ENCODE measurements around the gene INTS2. TPM values are rescaled to one million over a fixed set of nuclear protein-coding genes. Genes with fewer than 3 reads are reported as not detected.

Gene INTS2
- total RNA-seq, 4 donors from 2014 or later = 3.3 to 12.0 (median 6.1) TPM

GRCh38 chr17:61834610-61835009, 93.2 kb downstream of the INTS2 start:
- Histone ChIP-seq H3K4me1 (no peaks in the 10 kb centered on the region), H3K4me3 (no peak overlapping the region), H3K36me3 (no peaks in the 10 kb centered on the region), H3K27me3 (no peaks in the 10 kb centered on the region), H3K27ac (no peak overlapping the region), H3K9me3 (no peaks in the 10 kb centered on the region)
- no peak for TF ChIP-seq POLR2A (IDR thresholded peaks at IDR 0.05)
- no peak for TF ChIP-seq CTCF (IDR thresholded peaks at IDR 0.05 in 4 of 5, conservative IDR thresholded peaks at IDR 0.05 in 1 of 5)
- intact Hi-C loops (cut with DNase I; ENCODE audit: low total_unique reads) = no loop called here
- in situ Hi-C loops (cut with MboI; ENCODE audit: low sequenced_read_pairs in 4 of 4) = loop anchor here (10.0 to 25.0 kb wide), 3 partner anchors 397 to 1122 kb away; no protein-coding TSS in a partner anchor
- no peak for DNase-seq
- ATAC-seq = no peak

GRCh38 chr17:61833536-61834193, 94.1 kb downstream of the INTS2 start:
- H3K9me3 ChIP-seq = no peaks in the 10 kb centered on the region
- intact Hi-C loops (cut with DNase I; ENCODE audit: low total_unique reads) (no loop called here), in situ Hi-C loops (cut with MboI; ENCODE audit: low sequenced_read_pairs in 4 of 4) (loop anchor here (10.0 to 25.0 kb wide), 3 partner anchors 396 to 1121 kb away; no protein-coding TSS in a partner anchor)
- H3K4me1 ChIP-seq = no peaks in the 10 kb centered on the region
- no peak for TF ChIP-seq CTCF (IDR thresholded peaks at IDR 0.05 in 4 of 5, conservative IDR thresholded peaks at IDR 0.05 in 1 of 5)
- TF ChIP-seq POLR2A (IDR thresholded peaks at IDR 0.05) = no peak
- H3K4me3 ChIP-seq = no peak overlapping the region
- no peak for DNase-seq
- ATAC-seq = no peak
- no peak overlapping the region for H3K27ac ChIP-seq
- no peaks in the 10 kb centered on the region for H3K36me3 ChIP-seq
- H3K27me3 ChIP-seq = no peaks in the 10 kb centered on the region

DNA sequence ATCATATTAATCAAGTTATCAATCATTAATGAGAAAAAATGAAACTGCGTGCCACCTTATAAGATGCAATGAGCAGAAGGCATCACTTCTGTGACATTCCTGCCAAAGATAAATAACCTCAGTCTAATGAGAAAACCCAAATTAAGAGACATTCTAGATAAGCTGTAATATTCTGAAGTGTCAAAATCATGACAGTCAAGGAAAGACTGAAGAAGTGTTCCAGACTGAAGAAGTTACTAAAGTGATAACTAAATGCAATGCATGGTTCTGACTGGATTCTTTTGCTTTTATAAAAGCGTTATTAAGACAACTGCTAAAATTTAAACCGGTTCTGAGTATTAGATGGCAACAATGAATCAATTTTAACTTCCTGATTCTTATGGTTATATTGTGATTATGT, 95.3 kb downstream of the INTS2 start:
- in situ Hi-C loops (cut with MboI; ENCODE audit: low sequenced_read_pairs in 4 of 4) (loop anchor here (10.0 to 25.0 kb wide), 3 partner anchors 395 to 1120 kb away; no protein-coding TSS in a partner anchor), intact Hi-C loops (cut with DNase I; ENCODE audit: low total_unique reads) (no loop called here)
- H3K27ac ChIP-seq = no peak overlapping the region
- H3K4me1 ChIP-seq = no peaks in the 10 kb centered on the region
- ATAC-seq (no peak), DNase-seq (no peak)
- no peaks in the 10 kb centered on the region for H3K36me3 ChIP-seq
- no peaks in the 10 kb centered on the region for H3K9me3 ChIP-seq
- no peak overlapping the region for H3K4me3 ChIP-seq
- no peaks in the 10 kb centered on the region for H3K27me3 ChIP-seq
- TF ChIP-seq CTCF (IDR thresholded peaks at IDR 0.05 in 4 of 5, conservative IDR thresholded peaks at IDR 0.05 in 1 of 5) (no peak), POLR2A (IDR thresholded peaks at IDR 0.05) (no peak)

GRCh38 chr17:61831099-61831498, 96.7 kb downstream of the INTS2 start:
- H3K4me1 ChIP-seq = no peaks in the 10 kb centered on the region
- H3K36me3 ChIP-seq = no peaks in the 10 kb centered on the region
- H3K9me3 ChIP-seq = no peaks in the 10 kb centered on the region
- in situ Hi-C loops (cut with MboI; ENCODE audit: low sequenced_read_pairs in 4 of 4) = loop anchor here (10.0 to 25.0 kb wide), 3 partner anchors 394 to 1119 kb away; no protein-coding TSS in a partner anchor
- H3K4me3 ChIP-seq = no peak overlapping the region
- H3K27ac ChIP-seq = no peak overlapping the region
- DNase-seq (no peak), ATAC-seq (no peak)
- intact Hi-C loops (cut with DNase I; ENCODE audit: low total_unique reads) = no loop called here
- TF ChIP-seq POLR2A (IDR thresholded peaks at IDR 0.05) = no peak
- no peak for TF ChIP-seq CTCF (IDR thresholded peaks at IDR 0.05 in 4 of 5, conservative IDR thresholded peaks at IDR 0.05 in 1 of 5)
- no peaks in the 10 kb centered on the region for H3K27me3 ChIP-seq

Data from gastrocnemius medialis (tissue), 4 donors.